ENCODE results near the gene CFAP20DC. TPM values are rescaled to one million over a fixed set of nuclear protein-coding genes. Genes with fewer than 3 reads are reported as not detected.

CFAP20DC gene
- total RNA-seq, 1 experiment from 2014 or later = 2.9 TPM

DNA sequence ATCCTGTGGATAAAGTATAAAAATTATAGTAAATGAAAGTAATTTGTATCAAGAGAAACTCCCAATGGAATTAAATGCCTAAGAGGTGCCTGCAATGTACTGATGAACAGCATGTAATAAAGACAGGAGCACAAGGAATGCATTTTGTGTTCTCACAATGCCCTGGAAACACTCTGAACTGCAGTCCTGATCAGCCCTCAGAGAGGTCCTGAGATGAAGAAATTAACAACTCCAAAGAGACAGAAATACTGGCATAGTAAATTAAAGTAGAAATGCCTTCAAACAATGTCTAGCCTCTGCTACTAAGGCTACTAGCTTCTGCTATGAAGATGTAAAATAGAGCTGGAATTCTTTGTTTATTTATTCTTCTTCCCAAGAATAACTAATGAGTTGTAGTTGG is 59.9 kb downstream of the CFAP20DC start:
- CTCF ChIA-PET = no interaction called here

More for the DNA sequence above, 59.9 kb downstream of the CFAP20DC start:
- RAD21 ChIA-PET (ENCODE audit: low non-redundant PET in 1 of 2, low total read pairs in 2 of 2, uncharacterized antibody in 2 of 2, unreplicated experiment in 2 of 2) = no interaction called here
- no TSS peak for BruUV-seq (replicated peaks)
- intact Hi-C loops (cut with micrococcal nuclease) = loop anchor here (5.0 to 10.0 kb wide), 6 partner anchors 225 to 1755 kb away; no protein-coding TSS in a partner anchor
- Histone ChIP-seq H3K4me3 (replicated peaks in 1 of 2; ENCODE audit: low read depth in 1 of 2, low read length in 2 of 2) (no peak overlapping the region), H3K36me3 (ENCODE audit: control insufficient read depth in 1 of 2, insufficient read depth in 2 of 2, low read length in 2 of 2) (no peaks in the 10 kb centered on the region), H3K79me2 (ENCODE audit: insufficient read depth, low read length) (no peaks in the 10 kb centered on the region), H3K9me3 (ENCODE audit: control insufficient read depth in 1 of 2, insufficient read depth in 1 of 2, low read depth in 1 of 2, low read length in 2 of 2) (no peaks in the 10 kb centered on the region), H3K9me2 (ENCODE audit: insufficient read depth) (no peaks in the 10 kb centered on the region), H3K27me3 (ENCODE audit: insufficient read depth, low read length) (no peaks in the 10 kb centered on the region), H3K4me2 (ENCODE audit: low read length) (no peak overlapping the region), H3K4me1 (ENCODE audit: control insufficient read depth in 1 of 2, insufficient read depth in 2 of 2, low read length in 2 of 2) (peaks cover 0 to 11% of the 10 kb centered on the region in 2 experiments; a peak in 2 of 4 replicates), H3K27ac (ENCODE audit: low read depth, low read length) (no peak overlapping the region), H4K20me1 (ENCODE audit: insufficient read depth) (no peaks in the 10 kb centered on the region), H3K9ac (ENCODE audit: low read length) (no peak overlapping the region), H2AFZ (ENCODE audit: low read depth, low read length, poor library complexity, severe bottlenecking) (no peak overlapping the region)
- POLR2A ChIA-PET = no interaction called here
- DNase-seq (ENCODE audit: low read depth, low spot score) (no peak), ATAC-seq (no peak)
- no peak for TF ChIP-seq SP1 (IDR thresholded peaks at IDR 0.05; ENCODE audit: low read depth)
- TF ChIP-seq SRF (IDR thresholded peaks at IDR 0.05; ENCODE audit: low read depth) = no peak
- TF ChIP-seq TCF7L2 (IDR thresholded peaks at IDR 0.05; ENCODE audit: borderline replicate concordance, extremely low read depth, insufficient read depth, insufficient read length) = no peak
- no peak for TF ChIP-seq YY1 (IDR thresholded peaks at IDR 0.05; ENCODE audit: extremely low read depth, insufficient replicate concordance, low read depth, low read length)
- TF ChIP-seq EGR1 (IDR thresholded peaks at IDR 0.05; ENCODE audit: low read depth) = no peak
- no peak for TF ChIP-seq EZH2 (IDR thresholded peaks at IDR 0.05)
- no peak for TF ChIP-seq EZH2phosphoT487 (IDR thresholded peaks at IDR 0.05; ENCODE audit: borderline replicate concordance)
- TF ChIP-seq ZFX (IDR thresholded peaks at IDR 0.05) = no peak
- TF ChIP-seq, protein P1, sequence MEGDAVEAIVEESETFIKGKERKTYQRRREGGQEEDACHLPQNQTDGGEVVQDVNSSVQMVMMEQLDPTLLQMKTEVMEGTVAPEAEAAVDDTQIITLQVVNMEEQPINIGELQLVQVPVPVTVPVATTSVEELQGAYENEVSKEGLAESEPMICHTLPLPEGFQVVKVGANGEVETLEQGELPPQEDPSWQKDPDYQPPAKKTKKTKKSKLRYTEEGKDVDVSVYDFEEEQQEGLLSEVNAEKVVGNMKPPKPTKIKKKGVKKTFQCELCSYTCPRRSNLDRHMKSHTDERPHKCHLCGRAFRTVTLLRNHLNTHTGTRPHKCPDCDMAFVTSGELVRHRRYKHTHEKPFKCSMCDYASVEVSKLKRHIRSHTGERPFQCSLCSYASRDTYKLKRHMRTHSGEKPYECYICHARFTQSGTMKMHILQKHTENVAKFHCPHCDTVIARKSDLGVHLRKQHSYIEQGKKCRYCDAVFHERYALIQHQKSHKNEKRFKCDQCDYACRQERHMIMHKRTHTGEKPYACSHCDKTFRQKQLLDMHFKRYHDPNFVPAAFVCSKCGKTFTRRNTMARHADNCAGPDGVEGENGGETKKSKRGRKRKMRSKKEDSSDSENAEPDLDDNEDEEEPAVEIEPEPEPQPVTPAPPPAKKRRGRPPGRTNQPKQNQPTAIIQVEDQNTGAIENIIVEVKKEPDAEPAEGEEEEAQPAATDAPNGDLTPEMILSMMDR (IDR thresholded peaks at IDR 0.05 in 2 of 3, conservative IDR thresholded peaks at IDR 0.05 in 1 of 3; ENCODE audit: borderline replicate concordance in 1 of 3, insufficient read depth in 1 of 3, low read depth in 2 of 3, low read length in 2 of 3) = no peak
- TF ChIP-seq, protein P2, sequence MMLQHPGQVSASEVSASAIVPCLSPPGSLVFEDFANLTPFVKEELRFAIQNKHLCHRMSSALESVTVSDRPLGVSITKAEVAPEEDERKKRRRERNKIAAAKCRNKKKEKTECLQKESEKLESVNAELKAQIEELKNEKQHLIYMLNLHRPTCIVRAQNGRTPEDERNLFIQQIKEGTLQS (IDR thresholded peaks at IDR 0.05) = no peak
- TF ChIP-seq REST (IDR thresholded peaks at IDR 0.05; ENCODE audit: low read depth) = no peak
- TF ChIP-seq CBX3 (IDR thresholded peaks at IDR 0.05; ENCODE audit: low read depth) = no peak
- TF ChIP-seq POLR2A (IDR thresholded peaks at IDR 0.05; ENCODE audit: borderline replicate concordance, extremely low read depth, insufficient read depth, insufficient read length) = no peak
- TF ChIP-seq, protein P3, sequence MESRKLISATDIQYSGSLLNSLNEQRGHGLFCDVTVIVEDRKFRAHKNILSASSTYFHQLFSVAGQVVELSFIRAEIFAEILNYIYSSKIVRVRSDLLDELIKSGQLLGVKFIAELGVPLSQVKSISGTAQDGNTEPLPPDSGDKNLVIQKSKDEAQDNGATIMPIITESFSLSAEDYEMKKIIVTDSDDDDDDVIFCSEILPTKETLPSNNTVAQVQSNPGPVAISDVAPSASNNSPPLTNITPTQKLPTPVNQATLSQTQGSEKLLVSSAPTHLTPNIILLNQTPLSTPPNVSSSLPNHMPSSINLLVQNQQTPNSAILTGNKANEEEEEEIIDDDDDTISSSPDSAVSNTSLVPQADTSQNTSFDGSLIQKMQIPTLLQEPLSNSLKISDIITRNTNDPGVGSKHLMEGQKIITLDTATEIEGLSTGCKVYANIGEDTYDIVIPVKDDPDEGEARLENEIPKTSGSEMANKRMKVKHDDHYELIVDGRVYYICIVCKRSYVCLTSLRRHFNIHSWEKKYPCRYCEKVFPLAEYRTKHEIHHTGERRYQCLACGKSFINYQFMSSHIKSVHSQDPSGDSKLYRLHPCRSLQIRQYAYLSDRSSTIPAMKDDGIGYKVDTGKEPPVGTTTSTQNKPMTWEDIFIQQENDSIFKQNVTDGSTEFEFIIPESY (IDR thresholded peaks at IDR 0.05; ENCODE audit: extremely low read depth, insufficient replicate concordance, low read length) = no peak
- no peak for TF ChIP-seq RAD21 (IDR thresholded peaks at IDR 0.05; ENCODE audit: low read depth)

All from HCT116 (cell line).